GM18907 (cell line): ENCODE results near the gene CDK19.

ENCODE experiments used
- ATAC-seq: cut with Tn5 transposase; IDR thresholded peaks from one replicate; pipeline ENCODE4 v1.9.1; 2021; ENCODE audit warnings: mild to moderate bottlenecking, moderate library complexity; ENCODE audit not compliant: unreplicated experiment

The CDK19 gene

DNA sequence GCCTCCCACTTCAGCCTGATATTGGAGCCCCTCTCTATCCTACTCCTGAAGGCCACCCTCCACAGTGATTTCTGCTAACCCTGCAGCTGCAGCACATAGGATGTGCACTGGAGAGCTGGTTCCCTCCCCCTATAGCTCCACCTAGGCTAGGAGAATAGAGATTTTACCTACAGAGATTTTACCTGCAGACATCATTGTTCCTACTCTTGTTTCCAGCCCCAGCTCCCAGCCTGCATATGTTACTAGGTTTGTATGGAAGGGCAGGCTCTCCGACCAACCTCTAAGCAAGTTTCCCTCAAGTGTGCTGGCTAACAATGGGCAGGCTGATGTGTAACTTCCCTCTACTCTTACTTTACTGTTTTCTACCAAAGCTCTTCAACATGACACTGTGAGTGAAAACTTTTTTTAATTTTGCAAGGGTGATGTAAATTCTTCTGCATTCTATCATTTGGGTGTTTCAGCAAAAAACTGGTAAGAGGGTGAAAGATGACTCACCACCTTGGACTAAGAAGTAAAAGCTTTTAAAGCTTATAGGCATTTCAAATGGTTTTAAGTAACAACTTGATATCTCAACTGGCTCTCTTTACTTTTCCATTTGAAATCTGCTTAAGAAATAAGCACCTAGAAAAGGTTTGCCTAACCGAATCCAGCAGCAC, 106.8 kb downstream of the CDK19 start:
- no peak for ATAC-seq

DNA sequence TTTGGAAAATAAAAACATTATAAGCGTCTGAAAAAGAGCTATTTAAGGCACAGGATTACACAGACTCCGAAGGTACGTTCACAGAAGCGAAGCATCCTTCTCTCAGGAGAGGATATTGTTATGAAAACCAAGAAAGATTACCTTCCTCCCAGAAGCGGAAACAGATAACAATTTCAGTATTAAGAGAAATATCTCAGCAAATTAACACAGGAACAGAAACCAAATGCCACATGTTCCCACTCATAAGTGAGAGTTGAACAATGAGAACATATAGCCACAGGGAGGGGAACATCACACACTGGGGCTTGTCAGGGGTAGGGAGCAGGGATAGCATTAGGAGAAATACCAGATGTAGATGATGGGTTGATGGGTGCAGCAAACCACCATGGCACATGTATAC, 109.7 kb downstream of the CDK19 start:
- no peak for ATAC-seq

DNA sequence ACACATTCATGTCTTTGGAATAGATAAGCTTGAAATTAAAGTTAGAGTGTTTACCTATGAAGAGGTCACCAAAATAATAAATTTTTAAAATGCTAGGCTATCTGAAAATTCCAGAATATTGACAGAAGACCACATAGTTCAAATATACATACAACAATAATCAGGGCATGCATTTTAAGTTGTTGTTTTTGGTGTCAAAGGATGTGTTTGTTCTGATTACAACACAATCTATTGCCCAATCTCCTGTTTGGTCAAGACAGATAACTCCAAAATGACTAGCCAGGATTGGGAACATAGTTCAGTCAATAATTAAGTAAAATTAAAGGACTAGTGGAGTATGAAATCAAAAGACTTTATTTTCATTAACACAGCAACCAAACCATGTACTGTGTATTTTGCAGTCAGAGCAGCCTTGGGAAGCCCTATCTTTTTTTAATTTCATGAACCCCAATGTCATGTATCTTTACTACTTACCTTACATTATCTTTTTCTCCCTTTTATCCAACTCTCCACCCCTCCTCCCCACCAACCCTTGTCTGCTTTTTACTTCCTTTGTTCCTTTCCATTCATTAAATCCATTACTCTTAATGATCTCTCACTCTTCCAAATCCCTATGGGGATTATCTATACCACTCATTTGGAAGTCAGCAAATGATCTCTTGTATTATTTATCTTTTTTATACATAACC, 111.2 kb downstream of the CDK19 start:
- no peak for ATAC-seq

DNA sequence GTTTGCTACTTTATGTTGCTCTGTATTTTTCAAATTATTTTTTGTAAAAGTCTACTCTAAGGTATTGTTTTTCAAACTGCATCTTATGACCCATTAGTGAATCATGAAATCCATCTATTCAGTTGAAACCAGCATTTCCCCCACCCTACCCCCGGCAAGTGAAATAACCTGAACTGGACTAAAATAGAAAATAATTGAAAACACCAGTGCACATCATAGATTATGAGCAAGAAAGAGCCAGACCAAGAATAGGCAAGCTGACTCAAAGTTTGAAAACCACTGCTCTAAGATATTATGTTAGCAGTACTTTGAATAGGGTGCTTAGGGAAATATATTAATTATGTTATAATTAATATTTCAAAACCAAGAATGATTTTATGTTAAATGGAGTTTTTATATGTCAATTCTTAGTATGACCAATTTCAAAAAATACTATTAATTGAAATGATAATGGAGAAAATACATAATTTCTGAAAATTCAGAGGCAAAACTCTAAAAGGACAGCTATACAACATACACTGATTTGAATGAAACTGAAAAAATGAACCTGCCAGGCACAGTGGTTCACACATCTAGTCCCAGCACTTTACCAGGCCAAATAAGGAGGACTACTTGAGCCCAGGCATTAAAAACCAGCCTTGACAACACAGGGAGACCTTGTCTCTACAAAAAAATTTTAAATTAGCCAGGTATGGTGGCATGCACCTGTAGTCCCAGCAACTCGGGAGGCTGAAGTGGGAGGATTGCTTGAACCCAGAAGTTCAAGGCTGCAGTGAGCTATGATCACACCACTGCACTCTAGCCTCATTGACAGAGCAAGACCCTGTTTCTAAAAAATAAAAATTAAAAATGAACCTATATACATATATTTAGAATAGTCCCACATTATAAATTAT, 112.0 kb downstream of the CDK19 start:
- no peak for ATAC-seq

DNA sequence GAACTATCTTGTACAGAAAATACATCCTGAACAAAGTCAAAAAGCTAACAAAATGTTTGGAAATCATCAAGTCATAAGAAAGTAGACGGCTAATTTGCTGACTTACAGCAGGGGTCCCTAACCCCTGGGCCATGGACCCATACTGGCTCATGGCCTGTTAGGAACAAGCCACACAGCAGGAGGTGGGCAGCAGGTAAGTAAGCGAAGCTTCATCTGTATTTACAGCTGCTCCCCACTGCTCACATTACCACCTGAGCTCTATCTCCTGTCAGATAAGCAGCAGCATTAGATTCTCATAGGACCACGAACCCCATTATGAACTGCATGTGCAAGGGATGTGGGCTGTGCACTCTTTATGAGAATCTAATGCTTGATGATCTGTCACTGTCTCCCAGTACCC, 115.5 kb downstream of the CDK19 start:
- no peak for ATAC-seq

DNA sequence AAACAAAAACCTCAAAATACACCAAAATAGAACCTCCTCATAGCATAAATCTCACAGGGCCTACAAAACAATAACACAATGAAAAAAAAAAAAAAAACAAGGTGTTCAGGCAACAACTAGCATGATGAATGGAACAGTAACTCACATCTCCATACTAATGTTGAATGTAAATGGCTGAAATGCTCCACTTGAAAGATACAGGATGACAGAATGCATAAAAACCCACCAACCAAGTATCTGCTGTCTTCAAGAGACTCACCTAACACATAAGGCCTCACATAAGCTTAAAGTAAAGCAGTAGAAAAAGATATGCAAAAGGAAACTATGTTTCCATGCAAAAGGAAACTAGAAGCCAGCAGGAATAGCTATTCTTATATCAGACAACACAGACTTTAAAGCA, 121.3 kb downstream of the CDK19 start:
- ATAC-seq, result no peak

DNA sequence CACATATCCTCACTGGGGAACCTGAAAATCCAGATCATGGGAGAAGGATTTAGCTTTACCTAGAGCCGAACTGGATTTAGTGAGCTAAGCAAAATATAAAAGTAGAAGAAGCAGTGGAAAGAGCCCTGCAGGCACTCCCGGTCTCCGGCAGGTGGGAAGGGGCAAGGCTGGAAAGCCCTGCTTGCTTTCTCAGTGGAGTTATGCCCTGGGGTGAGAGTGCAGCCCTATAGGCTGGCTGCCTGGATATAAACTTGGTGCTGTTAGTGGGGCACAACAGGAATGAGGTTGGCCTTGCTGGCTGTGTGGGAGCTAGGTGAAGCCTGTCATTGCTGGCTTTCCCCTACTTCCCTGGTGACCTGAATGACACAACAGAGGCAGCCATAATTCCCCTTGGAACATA, 122.0 kb downstream of the CDK19 start:
- ATAC-seq, result no peak

DNA sequence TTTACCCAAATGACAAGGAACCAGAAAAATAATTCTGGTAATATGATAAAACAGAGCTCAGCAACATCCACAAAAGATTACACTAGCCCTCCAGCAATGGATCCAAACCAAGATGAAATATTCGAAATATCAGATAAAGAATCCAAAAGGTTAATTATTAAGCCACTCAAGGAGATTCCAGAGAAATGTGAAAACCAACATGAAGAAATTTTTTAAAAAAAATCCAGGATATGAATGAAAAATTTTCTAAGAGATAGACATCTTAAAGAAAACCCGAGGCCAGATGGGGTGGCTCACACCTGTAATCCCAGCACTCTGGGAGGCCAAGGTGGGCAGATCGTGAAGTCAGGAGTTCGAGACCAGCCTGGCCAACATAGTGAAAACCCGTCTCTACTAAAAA, 124.4 kb downstream of the CDK19 start:
- no peak for ATAC-seq

DNA sequence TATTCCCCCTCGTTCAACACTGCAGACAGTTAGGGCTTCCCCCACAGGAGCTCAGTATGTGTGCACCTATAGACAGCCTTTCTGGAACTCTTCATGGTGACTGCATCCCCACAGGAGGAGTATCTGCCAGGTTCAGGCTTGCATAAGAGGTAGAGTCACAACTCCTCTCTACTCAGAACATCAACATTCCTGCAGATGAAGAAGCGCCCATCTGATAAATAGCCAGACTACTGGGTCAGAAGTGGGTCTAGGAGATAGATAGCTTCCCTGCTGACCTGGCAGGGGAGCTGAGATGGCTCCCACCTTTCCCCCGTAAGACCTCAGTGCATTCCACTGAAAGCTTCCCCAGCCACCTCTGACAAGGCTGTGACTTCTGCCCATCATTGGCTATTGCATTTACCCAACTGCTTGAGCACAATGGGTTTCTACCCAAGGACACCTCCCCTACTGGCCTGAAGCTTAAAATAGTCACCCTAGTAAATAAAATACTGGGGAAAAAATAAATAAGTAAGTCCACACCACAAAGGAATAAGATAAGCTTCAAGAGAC, 125.1 kb downstream of the CDK19 start:
- no peak for ATAC-seq

DNA sequence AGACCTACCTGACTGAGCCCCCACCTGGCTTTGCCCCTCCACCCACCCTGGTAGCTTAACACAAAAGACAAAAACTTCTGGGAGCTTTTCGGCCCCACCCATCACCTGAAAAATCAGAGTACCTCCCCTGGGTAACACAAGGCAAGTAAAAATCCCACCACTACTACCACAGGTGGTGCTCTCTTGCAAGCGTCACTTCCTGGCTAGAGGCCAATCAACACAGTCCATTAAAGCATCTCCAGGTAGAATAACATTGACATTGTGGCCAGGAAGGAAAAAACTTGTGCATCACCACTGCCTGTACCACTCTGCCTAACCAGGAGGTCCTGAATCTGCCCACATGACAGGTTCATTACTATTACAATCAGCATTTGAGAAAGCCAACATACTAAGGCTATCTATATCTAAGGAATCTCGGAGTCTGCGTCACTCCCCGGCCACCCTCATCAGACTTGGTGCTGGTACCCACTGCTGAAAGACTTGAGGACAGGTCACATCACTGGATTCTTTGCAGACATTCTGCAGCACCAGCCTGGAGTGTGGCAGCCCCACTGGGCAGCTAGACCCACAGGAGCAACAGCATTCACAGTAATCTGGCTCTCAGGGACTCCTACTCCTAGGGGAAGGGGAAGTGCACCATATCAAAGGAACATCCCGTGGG, 125.9 kb downstream of the CDK19 start:
- no peak for ATAC-seq

DNA sequence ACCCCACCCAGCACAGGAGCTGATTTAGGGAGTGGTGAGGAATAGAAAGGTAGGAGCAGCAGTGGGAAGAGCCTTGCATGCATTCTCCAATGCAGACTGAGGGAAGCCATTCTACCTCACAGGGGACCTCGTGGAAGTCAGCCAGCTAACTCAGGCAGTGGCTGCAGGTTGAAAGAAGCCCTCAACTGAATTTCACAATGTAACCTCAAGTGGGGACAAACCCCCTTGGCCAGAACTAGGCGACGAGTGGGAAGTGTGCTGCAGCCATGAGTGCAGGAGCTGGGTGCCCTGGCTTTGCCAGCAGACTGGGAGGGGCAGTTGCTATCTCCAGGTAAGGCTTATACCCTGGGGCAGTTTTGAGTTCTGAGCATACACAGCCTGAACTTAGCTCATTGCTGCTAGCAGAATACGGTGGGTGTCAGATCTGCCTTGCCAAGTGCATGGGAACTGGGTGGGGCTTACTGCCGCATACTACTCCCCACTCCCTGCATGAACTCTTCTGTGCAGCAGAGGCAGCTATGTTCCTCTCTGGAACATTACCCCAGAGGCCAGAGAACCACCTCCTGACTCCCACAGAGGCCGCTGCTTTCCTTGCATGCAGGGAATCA, 126.5 kb downstream of the CDK19 start:
- ATAC-seq, result no peak

DNA sequence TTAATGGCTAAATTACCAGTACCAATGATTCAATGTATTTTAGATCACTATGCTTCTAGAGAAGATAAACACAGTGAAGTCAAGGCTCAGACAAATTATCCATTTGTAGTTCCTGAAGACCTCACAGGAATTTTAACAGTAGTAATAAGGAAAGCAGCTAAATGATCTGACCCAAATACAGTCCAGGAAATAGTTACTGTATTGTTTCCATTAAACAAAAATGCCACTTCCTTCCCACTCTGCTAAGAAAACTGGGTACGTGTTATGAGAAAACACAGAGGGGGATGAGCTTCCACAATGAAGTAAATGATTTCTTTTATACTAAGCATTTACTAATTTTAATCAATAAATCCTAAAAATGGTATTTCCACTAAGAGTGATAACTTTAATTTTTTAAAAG, 127.9 kb downstream of the CDK19 start:
- ATAC-seq, result no peak

DNA sequence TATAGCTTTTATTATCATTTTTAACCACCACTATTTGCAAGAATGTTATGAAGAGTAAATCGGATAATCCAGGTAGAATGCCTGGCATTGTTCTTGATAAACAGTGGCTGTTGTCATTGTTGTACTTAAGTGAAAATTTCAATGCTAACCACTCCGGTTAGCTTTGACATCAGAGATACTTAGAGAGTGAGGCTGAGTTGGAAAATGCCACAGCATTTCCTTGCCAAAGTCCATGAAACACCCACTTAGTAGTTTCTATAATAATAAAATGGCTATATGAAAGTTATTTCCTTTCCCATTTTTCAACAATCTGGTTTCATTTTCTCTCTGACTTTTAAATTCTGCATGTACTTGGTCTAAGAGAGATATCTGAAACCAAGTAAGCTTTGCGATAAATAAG, 132.0 kb downstream of the CDK19 start:
- ATAC-seq, result no peak

DNA sequence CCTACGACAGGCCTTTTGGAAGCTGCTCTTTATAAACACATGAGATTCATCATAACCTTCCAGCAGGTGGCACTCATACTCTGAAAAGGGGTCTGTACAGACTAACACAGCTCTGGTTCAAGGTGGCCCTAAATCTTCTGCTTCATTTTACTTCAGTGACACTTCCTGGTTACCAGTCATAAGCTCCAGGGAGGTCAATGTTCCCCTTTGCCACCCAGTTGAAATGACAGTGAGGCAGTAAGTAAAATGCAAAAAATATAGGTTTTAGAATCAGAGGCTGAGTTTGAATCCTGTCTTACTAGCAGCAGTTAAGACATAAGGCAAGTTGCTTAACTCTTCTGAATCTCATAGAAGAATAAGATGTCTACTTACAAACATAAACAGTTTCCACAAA, 132.8 kb downstream of the CDK19 start:
- ATAC-seq, result peak; percentile 95

DNA sequence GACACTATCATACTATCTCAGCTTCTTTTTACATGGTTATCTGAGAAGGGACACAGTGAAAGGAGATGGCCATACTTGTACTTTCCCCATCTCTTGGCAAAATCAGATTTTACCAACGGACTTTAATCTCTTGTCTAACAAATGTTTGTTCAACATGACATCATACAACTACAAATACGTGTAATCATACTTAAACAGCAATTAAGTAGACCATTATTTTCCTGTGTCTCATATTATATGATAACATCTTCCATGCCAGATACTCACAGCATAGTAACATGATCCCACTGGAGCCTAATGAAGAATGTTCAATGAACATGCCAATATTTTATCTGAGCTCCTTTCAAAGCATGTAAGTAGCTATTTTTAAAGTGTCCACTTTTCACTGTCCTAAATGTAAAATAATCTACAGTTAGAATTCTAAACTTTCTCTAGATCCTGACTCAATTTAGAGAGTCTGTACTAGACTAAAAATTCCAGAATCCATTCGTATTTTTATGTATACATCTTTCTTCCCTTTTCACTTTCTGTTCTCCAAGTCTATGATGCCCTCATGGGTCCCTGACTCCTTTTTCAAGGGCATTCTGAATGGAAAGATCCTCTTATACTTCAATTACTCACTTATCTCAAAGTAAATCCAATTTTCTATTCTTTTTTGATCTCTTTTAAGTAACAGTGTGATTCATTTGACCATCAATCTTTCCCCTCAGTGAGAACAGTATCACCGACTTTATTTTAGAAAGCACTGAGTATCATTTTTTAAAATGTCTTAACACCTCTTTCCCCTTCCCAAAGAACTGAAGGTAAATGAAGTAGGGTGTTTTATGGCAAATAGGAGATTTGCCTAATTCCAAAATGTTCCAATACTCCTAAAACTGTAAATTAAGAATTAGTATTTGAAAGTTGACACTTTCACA, 133.5 kb downstream of the CDK19 start:
- ATAC-seq, result peak; percentile 16

DNA sequence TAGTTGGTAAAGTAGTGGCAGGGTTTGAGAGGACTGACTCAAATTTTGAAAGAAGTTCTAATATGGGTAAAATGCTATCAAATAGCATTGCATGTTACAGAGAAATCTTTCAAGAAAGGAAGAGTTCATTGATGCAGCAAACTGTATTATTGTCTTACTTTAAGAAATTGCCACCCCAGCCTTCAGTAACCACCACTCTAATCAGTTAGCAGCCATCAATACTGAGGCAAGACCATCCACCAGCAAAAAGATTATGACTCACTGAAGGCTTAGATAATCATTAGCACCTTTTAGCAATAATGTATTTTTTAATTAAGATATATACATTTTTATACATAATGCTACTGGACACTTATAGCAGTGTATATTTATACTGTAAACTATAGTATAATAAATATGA, 138.9 kb downstream of the CDK19 start:
- no peak for ATAC-seq

DNA sequence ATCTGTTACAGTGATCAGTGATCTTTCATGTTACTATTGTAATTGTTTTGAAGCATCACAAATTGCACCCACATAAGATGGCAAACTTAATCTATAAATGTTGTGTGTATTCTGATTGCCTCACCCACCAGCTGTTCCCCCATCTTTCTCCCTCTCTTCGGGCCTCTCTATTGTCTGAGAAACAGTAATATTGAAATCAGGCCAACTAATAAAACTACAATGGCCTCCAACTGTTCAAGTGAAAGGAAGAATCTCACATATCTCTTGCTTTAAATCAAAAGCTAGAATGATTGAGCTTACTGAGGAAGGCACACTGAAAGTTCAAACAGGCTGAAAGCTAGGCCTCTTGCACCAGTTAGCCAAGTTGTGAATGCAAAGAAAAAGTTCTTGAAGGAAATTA, 141.2 kb downstream of the CDK19 start:
- no peak for ATAC-seq

DNA sequence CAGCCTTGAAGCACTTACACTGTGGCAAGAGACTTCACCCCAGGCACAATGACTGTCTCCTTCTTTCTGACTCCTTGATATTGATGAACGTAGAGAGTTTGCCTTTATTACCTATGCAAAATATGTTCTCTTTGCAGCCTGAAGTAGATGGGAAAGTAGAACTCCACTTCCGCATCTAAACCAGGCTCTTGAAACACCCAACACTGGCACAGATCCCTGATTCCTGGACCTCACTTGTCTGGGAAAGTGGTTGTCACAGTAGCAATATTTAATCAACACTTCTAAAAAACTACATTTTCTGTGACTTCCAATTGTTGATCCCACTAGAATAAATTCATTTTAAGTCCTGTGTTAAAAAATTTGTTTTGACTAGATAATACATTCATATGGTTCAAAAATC, 143.1 kb downstream of the CDK19 start:
- no peak for ATAC-seq

DNA sequence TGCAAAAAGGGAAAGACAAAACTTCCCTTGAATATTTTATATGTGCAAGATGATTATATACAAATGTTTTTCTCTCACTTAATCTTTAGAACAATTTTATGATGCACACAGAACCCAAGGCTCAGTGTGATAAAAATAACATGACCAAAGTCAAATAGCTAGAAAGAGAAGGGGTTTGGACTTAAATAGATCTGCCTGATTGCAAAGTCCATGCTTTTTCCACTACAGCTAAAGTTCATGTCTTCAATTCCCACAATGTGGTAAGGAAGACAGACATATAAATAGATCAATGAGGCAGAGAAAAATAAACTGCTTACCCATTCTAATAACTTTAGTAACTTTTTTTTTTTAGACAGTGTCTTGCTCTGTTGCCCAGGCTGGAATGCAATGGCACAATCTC, 143.8 kb downstream of the CDK19 start:
- no peak for ATAC-seq

DNA sequence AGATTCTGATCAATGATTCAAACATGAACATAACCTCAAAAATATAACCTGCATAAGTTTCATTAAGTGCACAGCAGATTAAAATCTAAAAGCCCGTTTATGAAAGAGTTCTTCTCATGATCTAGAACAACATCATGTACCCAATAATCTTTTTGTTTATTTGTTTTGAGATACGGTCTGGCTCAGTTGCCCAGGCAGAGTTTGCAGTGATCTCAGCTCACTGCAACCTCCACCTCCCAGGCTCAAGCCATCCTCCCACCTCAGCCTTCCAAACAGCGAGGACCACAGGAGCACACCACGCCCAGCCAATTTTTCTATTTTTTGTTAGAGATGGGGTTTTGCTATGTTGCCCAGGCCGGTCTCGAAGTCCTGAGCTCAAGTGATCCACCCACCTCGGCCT, 149.7 kb downstream of the CDK19 start:
- no peak for ATAC-seq
